NOMO-1 (cell line): Measurements from ENCODE around the gene VRK3.
A peak's percentile ranks its signal among the peaks of the same experiment; 100 is the strongest.
"Not testable (repeated sequence)": the region's sequence is repeated elsewhere in the genome, so short reads cannot be mapped to it uniquely, and the experiment has no call there.

Experiments
- DNase-seq, 2 experiments: peaks; one replicate each; lab custom pipeline; 2025; ENCODE audit not compliant: unreplicated experiment in 2 of 2; lab: John Stamatoyannopoulos, UW

Gene VRK3

DNA sequence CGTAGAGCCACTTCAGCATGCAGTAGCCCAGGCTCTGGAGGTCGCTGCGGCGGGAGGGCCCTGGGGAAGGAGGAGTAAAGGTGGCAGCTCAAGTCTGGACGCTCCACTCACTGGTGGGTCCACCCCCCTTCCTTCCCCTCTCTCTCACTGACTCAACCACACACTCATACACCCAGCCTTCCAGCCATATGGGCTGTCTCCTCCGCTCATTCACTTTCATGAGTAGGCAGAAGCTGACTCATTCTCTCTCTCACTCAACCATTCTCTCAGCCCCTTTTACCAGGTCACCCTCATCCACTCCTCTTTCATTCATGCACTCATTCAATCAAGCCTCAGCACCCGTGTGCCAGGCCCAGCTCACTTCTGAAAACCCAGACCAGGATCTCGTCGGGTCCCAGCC, 36.7 kb downstream of the VRK3 start:
- no peak for DNase-seq

- no peak for DNase-seq
Measured at GRCh38 chr19:49988007-49988406, 37.2 kb downstream of the VRK3 start.

DNA sequence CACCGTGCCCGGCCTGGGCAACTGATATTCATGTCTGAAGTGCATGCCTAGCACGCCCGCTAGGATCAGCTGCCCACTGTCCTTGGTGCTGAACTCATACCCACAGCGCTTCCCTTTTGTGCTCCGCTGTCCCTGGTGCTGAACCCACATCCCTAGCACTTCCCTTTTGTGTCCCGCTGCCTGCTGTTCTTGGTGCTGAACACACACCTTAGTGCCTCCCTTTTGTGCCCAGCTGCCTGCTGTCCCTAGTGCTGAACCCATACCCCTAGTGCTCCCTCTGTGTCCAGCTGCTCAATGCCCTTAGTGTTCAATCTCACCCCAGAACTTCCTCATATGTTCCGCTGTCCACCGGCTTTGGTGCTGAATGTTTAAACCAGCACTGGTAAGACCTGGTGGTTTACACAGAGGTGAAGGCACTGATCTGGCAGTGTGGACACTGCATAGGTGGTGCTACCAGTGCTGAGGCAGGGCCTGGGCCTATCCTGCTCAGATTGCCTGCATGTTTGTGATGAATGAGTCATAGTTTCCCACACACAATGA, 37.9 kb downstream of the VRK3 start:
- peak; percentile 90 to 93 for DNase-seq

DNA sequence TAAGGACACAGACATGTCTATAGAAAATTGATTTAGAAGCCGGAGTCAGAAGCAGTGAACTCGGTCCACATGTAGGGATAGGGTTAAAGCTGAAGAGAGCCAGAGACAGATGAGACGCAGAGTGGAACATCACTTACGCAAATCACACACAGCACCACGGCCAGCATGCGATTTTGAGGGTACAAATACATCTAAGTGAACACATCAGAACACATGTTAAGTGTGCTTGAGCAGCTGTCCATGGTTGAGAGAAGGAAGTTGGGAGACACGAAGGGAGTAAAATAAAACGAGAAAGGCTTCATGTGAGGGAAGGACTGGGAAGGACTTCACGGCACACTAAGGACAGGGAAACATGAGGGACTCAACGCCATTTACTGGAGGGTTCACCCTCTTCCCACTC, 38.8 kb downstream of the VRK3 start:
- no peak for DNase-seq

DNA sequence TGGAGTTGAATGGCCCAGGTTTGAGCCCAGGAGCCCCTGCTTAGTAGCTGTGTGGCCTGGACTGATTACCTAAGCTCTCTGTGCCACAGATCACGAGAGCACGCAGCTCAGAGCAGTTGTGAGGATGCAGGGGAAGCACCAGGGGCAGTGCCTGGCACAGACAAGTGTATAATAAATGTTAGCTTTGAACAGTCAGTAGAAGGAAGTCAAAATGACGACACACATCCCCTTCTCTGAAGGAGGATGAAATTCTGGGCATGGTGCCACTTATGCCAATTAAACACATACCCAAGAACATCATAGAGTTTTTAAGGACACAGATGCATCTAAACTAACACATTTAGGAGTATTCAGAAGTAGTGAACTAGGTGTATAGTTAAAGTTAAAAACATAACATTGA, 39.3 kb downstream of the VRK3 start:
- DNase-seq: no peak

DNA sequence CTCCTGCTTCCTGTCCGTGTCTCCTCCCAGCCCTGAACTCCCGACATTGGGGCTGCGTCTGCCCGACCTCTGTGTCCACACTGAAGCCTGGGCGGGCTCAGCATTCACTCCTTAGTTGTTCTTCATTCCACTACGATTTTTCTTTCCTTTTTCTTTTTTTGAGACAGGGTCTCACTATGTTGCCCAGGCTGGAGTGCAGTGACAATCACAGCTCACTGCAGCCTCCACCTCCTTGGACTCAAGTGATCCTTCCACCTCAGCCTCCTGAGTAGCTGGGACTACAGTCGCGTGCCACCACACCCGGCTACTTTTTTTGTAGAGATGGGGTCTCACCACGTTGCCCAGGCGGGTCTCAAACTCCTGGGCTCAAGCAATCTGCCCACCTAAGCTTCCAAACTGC, 40.7 kb downstream of the VRK3 start:
- DNase-seq: no peak

DNA sequence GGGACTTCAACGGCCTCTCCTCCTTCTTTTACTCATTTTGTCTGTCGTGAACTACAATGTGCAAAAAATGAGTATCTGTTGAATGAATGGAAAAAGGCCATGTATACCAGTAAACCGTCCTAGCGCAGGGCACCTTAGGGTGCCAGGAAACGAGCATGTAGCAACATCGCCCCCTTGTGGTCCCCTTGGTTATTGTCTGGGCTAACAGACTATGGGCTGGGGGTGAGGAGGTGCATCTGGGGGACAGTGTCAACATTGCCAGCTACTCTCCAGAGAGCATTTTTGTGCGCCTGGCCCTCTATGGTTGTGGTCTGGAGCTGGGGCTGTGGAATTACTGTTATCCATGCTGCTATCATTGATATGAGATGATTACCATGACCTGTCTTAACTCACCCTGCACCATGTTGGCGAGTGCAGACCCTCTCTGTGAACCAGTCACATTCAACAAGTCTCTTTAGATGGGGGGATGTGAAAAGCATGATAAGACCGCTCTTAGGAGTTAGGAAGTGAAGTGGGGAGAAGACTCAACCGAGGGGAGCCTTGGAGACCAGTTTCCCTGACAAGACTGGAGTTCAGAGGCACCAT, 41.4 kb downstream of the VRK3 start:
- DNase-seq: peak; percentile 52 to 69

DNA sequence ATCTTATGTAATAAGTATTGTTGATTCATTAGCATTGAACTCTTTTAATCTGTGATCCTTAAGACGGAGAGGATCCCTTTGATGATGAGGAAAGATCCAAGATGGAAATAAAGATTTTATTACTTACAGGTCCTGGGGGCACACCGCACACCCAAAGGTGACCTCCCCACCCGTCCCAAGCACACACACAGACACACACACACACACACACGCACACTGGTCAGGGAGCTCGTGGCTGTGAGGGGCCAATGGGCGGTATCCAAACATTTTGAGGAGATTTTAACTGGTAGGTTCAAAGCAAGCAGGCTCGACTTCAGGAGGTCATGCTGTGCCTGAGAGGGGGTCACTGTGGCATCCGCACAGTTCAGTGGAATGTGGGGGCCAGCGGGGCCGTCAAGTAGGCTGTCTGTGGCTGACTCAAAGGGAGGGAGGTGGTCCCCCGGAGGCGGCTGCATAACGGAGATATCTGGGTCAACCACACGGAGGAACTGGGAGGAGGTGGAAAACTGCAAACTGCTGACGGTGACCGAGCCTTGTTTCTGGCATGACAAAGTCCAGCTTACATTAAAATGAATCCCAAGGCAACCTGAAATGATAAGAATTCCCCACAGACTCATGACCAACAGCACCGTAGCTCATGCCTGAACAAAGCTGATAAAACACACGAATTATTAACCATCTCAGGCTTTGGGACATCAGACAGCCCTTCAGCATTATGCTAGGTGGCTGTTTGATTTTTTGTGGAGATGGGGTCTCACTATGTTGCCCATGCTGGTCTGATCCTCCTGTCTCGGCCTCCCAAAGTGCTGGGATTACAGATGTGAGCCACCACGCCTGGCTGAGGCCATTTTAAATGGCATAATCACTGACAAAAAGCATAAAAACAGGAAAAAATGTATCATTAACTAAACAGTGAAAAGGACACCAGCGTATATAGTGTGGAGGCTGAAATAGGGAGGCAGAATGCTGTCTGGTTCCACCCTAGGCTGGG, 43.3 kb downstream of the VRK3 start:
- DNase-seq: no peak

DNA sequence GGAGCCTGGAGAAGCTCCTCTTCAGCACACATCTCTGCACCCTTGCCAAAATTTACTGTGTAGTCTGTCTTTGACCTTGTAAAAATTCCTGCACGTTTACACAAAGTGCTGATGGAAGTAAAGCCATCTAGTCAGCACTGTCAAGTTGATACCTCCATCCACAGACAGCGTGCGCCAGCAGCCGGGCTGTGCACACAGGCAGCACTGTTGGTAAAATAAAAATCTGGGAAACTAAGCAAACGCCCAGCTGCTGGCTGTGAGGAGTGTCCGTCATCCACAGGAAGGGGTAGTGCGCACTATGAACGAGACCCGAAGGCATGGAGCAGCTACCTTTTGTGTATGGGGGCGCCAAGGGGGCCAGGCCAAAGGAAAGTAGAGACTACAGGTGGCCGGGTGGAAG, 46.8 kb downstream of the VRK3 start:
- DNase-seq: no peak

DNA sequence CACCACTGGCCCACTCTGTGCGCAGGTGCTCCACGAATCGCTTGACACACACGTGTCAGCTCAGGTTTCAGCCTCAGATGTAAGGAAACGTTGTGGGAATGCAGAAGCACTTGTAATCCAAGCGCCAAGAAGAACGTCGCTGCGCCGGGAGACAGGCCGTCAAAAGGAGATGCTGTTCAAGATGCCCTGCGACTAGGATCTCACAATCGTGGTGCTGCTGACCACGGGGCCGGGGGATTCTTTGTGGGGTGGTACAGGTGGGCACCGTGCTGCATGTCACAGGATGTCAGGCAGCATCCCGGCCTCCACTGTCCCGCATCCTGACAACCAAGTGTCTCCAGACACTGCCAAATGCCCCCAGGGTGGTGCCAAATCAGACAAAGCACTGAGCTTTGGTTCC, 47.3 kb downstream of the VRK3 start:
- no peak for DNase-seq

GRCh38 chr19:49977076-49977475, 48.1 kb downstream of the VRK3 start:
- DNase-seq: no peak

DNA sequence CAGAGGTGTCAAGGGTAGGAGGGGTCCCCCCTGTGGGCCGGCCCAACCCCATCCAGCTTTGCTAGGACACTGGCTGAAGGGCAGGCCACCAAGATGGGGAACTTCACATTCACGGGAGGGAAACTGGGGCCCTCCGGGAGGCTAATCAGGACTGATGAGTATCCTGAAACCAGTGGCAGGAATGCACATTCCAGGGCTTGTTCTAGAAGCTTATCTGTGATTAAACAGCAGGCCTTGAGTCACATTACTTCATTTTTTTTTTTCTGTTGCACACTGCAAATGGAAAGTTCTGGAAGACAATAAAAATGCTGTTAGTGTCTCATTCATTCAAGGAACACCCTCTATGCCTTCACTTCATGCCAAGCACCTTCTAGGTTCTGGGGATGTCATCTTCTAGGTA, 48.7 kb downstream of the VRK3 start:
- no peak for DNase-seq

DNA sequence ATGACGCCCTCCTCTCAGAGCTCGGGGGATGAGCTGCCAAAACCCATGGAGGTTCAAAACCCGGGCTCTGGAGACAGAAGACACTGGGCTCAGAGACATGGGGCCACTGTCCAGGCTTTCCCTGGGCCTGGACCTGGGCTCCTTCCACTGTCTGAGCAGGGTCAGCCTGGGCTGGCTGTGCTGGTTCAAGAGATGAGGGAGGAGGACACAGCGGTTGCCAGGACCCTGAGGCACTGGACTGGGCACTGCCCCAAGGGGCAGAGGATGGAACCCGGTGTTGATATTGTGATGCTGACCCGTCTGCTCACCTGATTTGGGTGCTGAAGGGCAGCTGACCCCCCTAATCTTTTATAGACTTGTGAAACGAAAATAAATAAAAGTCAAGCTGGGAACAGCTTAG, 50.1 kb downstream of the VRK3 start:
- DNase-seq: no peak

- no peak for DNase-seq
Measured at GRCh38 chr19:49973987-49974386, 51.2 kb downstream of the VRK3 start.

DNA sequence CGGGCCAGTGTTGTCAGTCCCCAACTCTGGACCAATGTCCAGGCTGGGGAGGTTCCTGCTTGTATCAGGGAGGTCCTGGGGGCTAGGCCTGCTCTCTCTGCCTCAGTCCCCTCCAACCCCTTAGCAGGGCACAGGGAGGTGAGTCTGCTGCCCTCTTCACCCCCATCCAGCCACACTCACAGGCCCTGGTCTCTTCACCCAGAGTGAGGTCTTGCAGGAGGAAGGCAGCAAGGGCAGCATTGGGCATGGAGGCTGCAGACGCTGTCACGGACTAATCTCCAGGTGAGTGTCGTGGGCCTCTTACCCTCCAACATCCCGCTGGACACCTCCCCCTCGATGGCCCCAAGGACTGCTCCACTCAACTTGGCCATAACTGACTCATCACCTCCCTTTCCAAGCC, 52.3 kb downstream of the VRK3 start:
- no peak for DNase-seq

DNA sequence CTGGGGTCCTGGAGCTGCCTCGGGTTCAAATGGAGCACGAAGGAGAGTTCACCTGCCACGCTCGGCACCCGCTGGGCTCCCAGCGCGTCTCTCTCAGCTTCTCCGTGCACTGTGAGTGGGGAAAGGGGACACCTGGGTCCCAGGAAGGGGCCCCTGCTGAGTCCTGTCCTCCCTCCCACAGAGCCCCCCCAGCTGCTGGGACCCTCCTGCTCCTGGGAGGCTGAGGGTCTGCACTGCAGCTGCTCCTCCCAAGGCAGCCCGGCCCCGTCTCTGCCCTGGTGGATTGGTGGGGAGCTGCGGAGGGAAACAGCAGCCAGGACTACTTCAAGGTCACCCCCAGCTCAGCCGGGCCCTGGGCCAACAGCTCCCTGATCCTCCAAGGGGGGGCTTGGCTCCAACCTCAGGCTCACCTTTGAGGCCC, 53.2 kb downstream of the VRK3 start:
- DNase-seq: no peak

DNA sequence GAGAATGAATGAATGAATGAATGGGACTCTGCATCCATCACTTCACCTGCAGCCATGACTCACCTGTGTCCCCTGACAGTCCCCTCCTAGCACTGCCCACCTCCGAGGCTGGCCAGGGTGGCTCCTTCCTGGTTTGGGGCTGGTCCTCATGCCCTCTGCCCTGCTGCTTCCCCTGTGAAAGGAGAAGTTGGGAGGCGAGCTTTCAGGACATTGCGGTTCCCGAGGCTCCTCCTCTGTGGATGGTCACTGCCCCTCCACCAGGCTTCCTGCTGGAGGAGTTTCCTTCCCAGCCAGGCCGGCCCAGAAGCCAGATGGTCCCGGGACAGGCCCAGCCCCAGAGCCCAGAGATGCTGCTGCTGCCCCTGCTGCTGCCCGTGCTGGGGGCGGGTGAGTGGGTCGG, 55.8 kb downstream of the VRK3 start:
- DNase-seq: not testable (repeated sequence)

- DNase-seq: peak; percentile 29 to 78
Measured at GRCh38 chr19:49968279-49968922, 56.8 kb downstream of the VRK3 start.

- not testable (repeated sequence) for DNase-seq
Measured at GRCh38 chr19:49960980-49961379, 64.2 kb downstream of the VRK3 start, which contains the start of gene SIGLEC11. TSS of gene SIGLEC11 (minus strand) at chr19:49961172. CDS start at chr19:49961081, 91 bp downstream.

DNA sequence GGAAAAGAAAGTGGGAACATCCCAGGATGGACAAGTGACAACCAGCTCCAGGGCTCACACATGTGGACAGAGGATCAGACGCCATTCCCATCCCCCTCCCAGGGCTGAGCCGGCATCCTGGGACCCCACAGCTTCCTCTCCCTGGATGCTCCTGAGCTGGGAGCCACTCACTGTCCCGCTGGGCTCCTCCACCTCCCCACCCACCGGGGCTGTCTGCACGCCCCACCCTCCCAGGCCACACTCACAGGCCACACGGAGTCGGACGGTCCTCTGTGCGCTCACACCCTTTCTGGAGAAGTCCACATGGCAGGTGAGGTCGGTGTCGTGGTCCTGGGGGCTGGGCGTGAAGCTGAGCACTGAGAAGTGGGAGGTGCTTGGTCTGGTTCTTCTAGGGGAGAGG, 65.3 kb downstream of the VRK3 start:
- not testable (repeated sequence) for DNase-seq

DNA sequence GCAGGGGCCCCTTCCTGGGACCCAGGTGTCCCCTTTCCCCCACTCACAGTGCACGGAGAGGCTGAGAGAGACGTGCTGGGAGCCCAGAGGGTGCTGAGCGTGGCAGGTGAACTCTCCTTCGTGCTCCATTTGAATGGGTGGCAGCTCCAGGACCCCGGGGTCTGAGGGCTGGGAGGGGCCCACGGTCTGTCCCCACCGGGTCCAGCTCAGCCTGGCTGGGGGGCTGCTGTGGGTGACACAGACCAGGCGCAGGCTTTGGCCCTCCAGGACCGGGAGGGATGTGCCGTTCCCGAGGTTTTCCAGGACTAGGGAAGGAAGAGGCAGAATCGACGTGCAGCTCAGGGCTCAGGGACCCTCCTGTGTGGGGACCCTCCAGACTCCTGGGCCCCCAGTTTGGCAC, 66.6 kb downstream of the VRK3 start:
- not testable (repeated sequence) for DNase-seq
